GM10248 (cell line): Measurements from ENCODE around the gene LAPTM5.

Source experiments
- CTCF ChIA-PET: fragments of 300-600 bp; sonication (Branson Sonifier 250); formaldehyde crosslinking; extraction: SDS; loops from one replicate; lab custom pipeline; 2021; ENCODE audit warnings: antibody characterized with exemption; lab: Yijun Ruan, JAX
- POLR2A ChIA-PET: fragments of 350-650 bp; sonication (Branson Sonifier 250); formaldehyde crosslinking; extraction: SDS; loops from one replicate; lab custom pipeline; 2020; ENCODE audit warnings: antibody characterized with exemption; lab: Yijun Ruan, JAX
- DNase-seq: peaks from one replicate; pipeline ENCODE4 v3.0.0; 2012; ENCODE audit errors: extremely low spot score
- CTCF ChIP-seq: IDR thresholded peaks from 2 replicates; pipeline ENCODE4 v1.5.1; 2012; ENCODE audit warnings: mild to moderate bottlenecking, low read depth; ENCODE audit errors: extremely low read depth, missing control alignments, control extremely low read depth

LAPTM5 gene

DNA sequence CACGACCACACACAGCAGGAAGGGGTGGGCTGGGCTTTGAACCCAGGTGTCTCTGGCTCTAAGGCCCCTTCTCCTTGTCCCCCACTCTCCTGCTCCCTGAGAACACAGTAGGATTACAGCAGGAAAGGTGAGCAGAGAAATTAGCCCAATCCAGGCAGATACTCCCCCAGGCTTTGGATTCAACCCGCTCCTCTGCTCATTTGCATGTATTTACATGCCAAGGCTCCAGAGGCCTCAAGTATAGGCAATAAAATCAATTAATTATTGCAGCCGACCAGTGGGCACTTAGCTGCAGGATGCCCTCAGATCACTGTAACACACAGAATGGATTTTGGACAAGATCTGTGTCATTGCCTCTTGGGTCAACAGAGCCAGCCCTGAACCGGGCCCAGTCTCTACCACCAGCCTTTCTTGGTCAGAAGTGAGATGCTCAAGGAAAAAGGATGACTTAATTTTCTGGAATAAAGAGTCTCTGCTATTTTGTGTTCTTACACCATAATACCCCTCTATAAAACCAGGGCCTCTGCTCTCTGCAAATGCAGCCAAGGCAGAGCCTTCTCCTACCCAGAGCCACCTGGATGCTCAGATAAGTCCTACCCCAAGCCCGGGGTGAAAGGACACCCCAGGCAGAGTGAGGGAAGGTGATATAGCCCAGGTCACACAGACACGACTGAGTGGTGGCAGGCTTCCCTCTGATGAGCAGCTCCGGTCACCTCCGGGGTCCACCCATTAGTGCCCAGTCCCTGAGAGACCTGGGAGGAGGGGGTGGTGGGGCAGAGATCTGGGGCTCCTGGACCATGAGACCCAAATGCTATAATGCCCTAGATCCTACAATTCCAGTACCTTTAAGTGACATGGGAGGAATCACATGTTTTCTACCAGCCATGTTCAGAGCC is 63.0 kb downstream of the LAPTM5 start:
- POLR2A ChIA-PET = no interaction called here
- TF ChIP-seq CTCF = no peak
- CTCF ChIA-PET = no interaction called here
- no peak for DNase-seq

DNA sequence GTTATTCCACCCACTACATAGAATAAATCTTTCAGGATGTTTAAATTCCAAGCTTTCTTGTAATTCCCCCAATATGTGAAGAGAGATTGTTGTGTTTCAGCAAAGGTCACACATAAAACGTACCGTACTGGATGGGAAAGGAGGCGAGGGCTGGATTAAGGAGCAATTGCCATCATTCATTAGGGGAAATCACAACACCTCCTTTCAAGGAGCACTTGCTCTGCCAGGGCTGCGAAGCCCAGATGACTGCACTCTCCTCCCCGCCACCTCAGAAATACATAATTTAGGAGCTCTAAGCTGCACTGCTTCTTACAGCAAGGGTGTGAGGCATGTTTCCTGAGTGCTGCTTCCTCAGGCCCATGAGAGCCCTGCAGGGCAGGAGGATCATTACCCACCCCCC is 63.8 kb downstream of the LAPTM5 start:
- no peak for TF ChIP-seq CTCF
- POLR2A ChIA-PET = no interaction called here
- CTCF ChIA-PET = no interaction called here
- DNase-seq = no peak

GRCh38 chr1:30693366-30693765 is 64.2 kb downstream of the LAPTM5 start:
- no peak for DNase-seq
- no peak for TF ChIP-seq CTCF
- POLR2A ChIA-PET = no interaction called here
- CTCF ChIA-PET = no interaction called here

DNA sequence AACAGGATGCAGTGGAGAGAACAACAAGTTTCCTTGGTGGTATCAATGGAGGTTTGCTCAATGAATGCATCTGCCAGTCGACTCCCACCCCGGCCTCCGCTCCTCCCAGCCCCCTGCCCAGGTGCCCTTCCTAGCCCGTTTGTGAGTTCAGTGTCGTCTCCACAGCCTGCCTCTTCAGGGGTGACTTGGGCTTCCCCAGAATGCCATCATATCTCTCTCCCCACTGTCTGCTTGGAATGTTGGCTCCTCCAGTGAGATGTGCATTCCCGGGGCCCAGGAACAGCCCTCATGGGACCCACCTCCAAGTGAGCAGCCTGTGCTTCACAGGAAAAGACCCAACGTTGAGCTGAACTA is 64.6 kb downstream of the LAPTM5 start:
- no peak for TF ChIP-seq CTCF
- ChIA-PET POLR2A (no interaction called here), CTCF (no interaction called here)
- no peak for DNase-seq

DNA sequence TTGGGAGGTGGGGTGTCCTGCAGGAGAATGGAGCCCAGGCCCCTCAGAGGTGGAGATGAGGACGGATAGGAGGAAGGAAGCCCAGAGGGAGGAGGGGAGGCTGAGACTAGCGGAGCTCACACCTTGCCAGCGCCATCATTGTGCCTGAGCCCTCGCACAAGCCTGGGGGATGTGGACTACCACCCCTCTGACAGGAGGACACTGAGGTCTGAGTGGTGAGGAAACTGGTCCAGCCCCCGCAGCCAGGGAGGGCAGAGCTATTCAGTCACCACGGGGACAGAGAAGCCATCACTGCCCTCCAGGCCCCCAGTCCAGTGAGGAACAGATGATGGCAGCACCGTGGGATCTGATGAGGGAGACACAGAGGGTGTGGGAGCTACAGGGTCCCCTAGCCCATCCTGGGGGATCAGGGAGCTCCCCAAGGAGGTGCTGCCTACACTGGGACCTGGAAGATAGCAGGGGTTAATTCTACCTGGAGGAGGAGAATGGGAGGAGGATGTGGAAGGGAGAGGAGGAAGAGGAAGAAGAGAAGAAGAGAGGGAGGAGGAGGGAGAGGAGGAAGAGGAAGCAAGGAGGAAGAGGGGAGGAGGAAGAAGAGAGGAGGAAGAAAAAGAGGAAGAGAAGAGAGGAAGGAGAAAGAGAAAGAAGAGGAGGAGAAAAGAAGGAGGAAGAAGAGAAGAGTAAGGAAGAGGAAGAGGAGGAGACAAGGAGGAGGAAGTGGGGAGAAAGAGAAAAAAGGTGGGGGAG is 65.2 kb downstream of the LAPTM5 start:
- no peak for DNase-seq
- no peak for TF ChIP-seq CTCF
- ChIA-PET CTCF (interaction anchor here (1.3 kb wide), 2 partner anchors 10 to 312 kb away, joined by 3 to 4 read pairs; no protein-coding TSS in a partner anchor), POLR2A (no interaction called here)

GRCh38 chr1:30691480-30691879 is 66.1 kb downstream of the LAPTM5 start:
- no peak for DNase-seq
- ChIA-PET CTCF (interaction anchor here (1.3 kb wide), 2 partner anchors 9 to 311 kb away, joined by 3 to 4 read pairs; no protein-coding TSS in a partner anchor), POLR2A (no interaction called here)
- TF ChIP-seq CTCF = no peak
